HUES6 (cell line): ENCODE measurements around the gene CCDC28A.

Source experiments
- H3K27ac ChIP-seq: 2 replicates; pipeline ENCODE4 v1.7.0; 2013; ENCODE audit warnings: low read depth, mild to moderate bottlenecking, low read length, inconsistent platforms
- H3K27me3 ChIP-seq: 2 replicates; pipeline ENCODE4 v1.6.1; 2013; ENCODE audit warnings: low read length; ENCODE audit not compliant: control insufficient read depth, insufficient read depth
- H3K36me3 ChIP-seq: 2 replicates; pipeline ENCODE4 v1.6.1; 2013; ENCODE audit warnings: low read length; ENCODE audit not compliant: control insufficient read depth, insufficient read depth
- H3K4me1 ChIP-seq: 2 replicates; pipeline ENCODE4 v1.6.1; 2013; ENCODE audit warnings: low read length; ENCODE audit not compliant: control insufficient read depth, insufficient read depth
- H3K4me3 ChIP-seq: 2 replicates; pipeline ENCODE4 v1.5.1; 2013; ENCODE audit warnings: low read depth, low read length
- H3K9ac ChIP-seq: one replicate; pipeline ENCODE4 v1.6.1; 2013; ENCODE audit warnings: mild to moderate bottlenecking, low read length
- H3K9me3 ChIP-seq: 2 replicates; pipeline ENCODE4 v1.6.1; 2013; ENCODE audit warnings: low read depth, low read length; ENCODE audit not compliant: control insufficient read depth, insufficient read depth

Gene CCDC28A

GRCh38 chr6:138814179-138814834, 40.7 kb downstream of the CCDC28A start:
- no peak overlapping the region for H3K27ac ChIP-seq
- no peaks in the 10 kb centered on the region for H3K27me3 ChIP-seq
- peaks cover 11% of the 10 kb centered on the region for H3K4me1 ChIP-seq
- no peaks in the 10 kb centered on the region for H3K36me3 ChIP-seq
- H3K9ac ChIP-seq, result no peak overlapping the region
- no peaks in the 10 kb centered on the region for H3K9me3 ChIP-seq
- no peak overlapping the region for H3K4me3 ChIP-seq

- Histone ChIP-seq H3K4me3 (no peak overlapping the region), H3K4me1 (peaks cover 11% of the 10 kb centered on the region), H3K27ac (no peak overlapping the region), H3K9ac (no peak overlapping the region), H3K27me3 (no peaks in the 10 kb centered on the region), H3K36me3 (no peaks in the 10 kb centered on the region), H3K9me3 (no peaks in the 10 kb centered on the region)
Measured at GRCh38 chr6:138815221-138815620, 41.7 kb downstream of the CCDC28A start.

- H3K27me3 ChIP-seq, result no peaks in the 10 kb centered on the region
- no peak overlapping the region for H3K9ac ChIP-seq
- H3K4me1 ChIP-seq, result peaks cover 11% of the 10 kb centered on the region
- H3K27ac ChIP-seq, result no peak overlapping the region
- H3K9me3 ChIP-seq, result no peaks in the 10 kb centered on the region
- no peak overlapping the region for H3K4me3 ChIP-seq
- H3K36me3 ChIP-seq, result no peaks in the 10 kb centered on the region
Measured at GRCh38 chr6:138815797-138816528, 42.4 kb downstream of the CCDC28A start.

- Histone ChIP-seq H3K9me3 (no peaks in the 10 kb centered on the region), H3K4me1 (peaks cover 11% of the 10 kb centered on the region), H3K36me3 (no peaks in the 10 kb centered on the region), H3K4me3 (no peak overlapping the region), H3K9ac (no peak overlapping the region), H3K27me3 (no peaks in the 10 kb centered on the region), H3K27ac (no peak overlapping the region)
Measured at GRCh38 chr6:138817799-138818198, 44.2 kb downstream of the CCDC28A start.

GRCh38 chr6:138818496-138819194, 45.1 kb downstream of the CCDC28A start:
- Histone ChIP-seq H3K4me1 (peaks cover 11% of the 10 kb centered on the region), H3K27me3 (no peaks in the 10 kb centered on the region), H3K27ac (no peak overlapping the region), H3K4me3 (no peak overlapping the region), H3K9ac (no peak overlapping the region), H3K9me3 (no peaks in the 10 kb centered on the region), H3K36me3 (no peaks in the 10 kb centered on the region)

- Histone ChIP-seq H3K4me1 (peaks cover 11% of the 10 kb centered on the region), H3K27ac (no peak overlapping the region), H3K36me3 (no peaks in the 10 kb centered on the region), H3K9me3 (no peaks in the 10 kb centered on the region), H3K4me3 (no peak overlapping the region), H3K9ac (no peak overlapping the region), H3K27me3 (no peaks in the 10 kb centered on the region)
Measured at GRCh38 chr6:138821519-138821918, 48.0 kb downstream of the CCDC28A start.

GRCh38 chr6:138824482-138825144, 51.0 kb downstream of the CCDC28A start:
- H3K4me1 ChIP-seq, result peaks cover 8% of the 10 kb centered on the region
- H3K27ac ChIP-seq, result no peak overlapping the region
- H3K36me3 ChIP-seq, result no peaks in the 10 kb centered on the region
- H3K27me3 ChIP-seq, result no peaks in the 10 kb centered on the region
- no peak overlapping the region for H3K9ac ChIP-seq
- no peaks in the 10 kb centered on the region for H3K9me3 ChIP-seq
- no peak overlapping the region for H3K4me3 ChIP-seq

GRCh38 chr6:138830248-138830647, 56.7 kb downstream of the CCDC28A start:
- H3K4me1 ChIP-seq, result peaks cover 8% of the 10 kb centered on the region
- no peaks in the 10 kb centered on the region for H3K27me3 ChIP-seq
- no peak overlapping the region for H3K27ac ChIP-seq
- H3K4me3 ChIP-seq, result no peak overlapping the region
- no peak overlapping the region for H3K9ac ChIP-seq
- no peaks in the 10 kb centered on the region for H3K36me3 ChIP-seq
- H3K9me3 ChIP-seq, result no peaks in the 10 kb centered on the region

- Histone ChIP-seq H3K9ac (no peak overlapping the region), H3K4me3 (no peak overlapping the region), H3K27ac (no peak overlapping the region), H3K9me3 (no peaks in the 10 kb centered on the region), H3K36me3 (no peaks in the 10 kb centered on the region), H3K27me3 (no peaks in the 10 kb centered on the region), H3K4me1 (peaks cover 8% of the 10 kb centered on the region)
Measured at GRCh38 chr6:138832182-138832581, 58.6 kb downstream of the CCDC28A start.

- Histone ChIP-seq H3K9me3 (no peaks in the 10 kb centered on the region), H3K27ac (no peak overlapping the region), H3K27me3 (no peaks in the 10 kb centered on the region), H3K36me3 (no peaks in the 10 kb centered on the region), H3K9ac (no peak overlapping the region), H3K4me1 (no peaks in the 10 kb centered on the region), H3K4me3 (no peak overlapping the region)
Measured at GRCh38 chr6:138833816-138834539, 60.4 kb downstream of the CCDC28A start.
